Kidney epithelial cell (primary cell): ENCODE data around the gene OSGEP. TPM values are rescaled to one million over a fixed set of nuclear protein-coding genes. Genes with fewer than 3 reads are reported as not detected.

Experiments used
- DNase-seq: peaks from one replicate; pipeline ENCODE4 v3.0.0-alpha.2; 2010; ENCODE audit warnings: low read depth
- H3K27me3 ChIP-seq: 2 replicates; pipeline ENCODE4 v1.6.0; 2011; ENCODE audit warnings: low read length; ENCODE audit not compliant: control insufficient read depth, insufficient read depth
- H3K36me3 ChIP-seq: 2 replicates; pipeline ENCODE4 v1.5.1; 2011; ENCODE audit warnings: low read length; ENCODE audit not compliant: control insufficient read depth, insufficient read depth
- H3K4me3 ChIP-seq: 2 replicates; pipeline ENCODE4 v1.5.1; 2011; ENCODE audit warnings: low read depth, mild to moderate bottlenecking, control low read depth, low read length
- CTCF ChIP-seq: IDR thresholded peaks from 2 replicates; pipeline ENCODE4 v1.5.1; 2011; ENCODE audit warnings: mild to moderate bottlenecking, moderate library complexity, low read length, control low read depth, inconsistent platforms; ENCODE audit not compliant: insufficient read depth, poor library complexity, severe bottlenecking
- total RNA-seq: library from RNA; depleted of rRNA; stranded (reverse); fragments of >200 nt; gene quantifications from 2 replicates; pipeline ENCODE4 v1.2.3, GENCODE V29; 2015

Gene OSGEP
- total RNA-seq, 1 donor from 2014 or later: 46.6 TPM

- Histone ChIP-seq H3K4me3 (no peak overlapping the region), H3K27me3 (no peaks in the 10 kb centered on the region), H3K36me3 (no peaks in the 10 kb centered on the region)
- no peak for TF ChIP-seq CTCF
- DNase-seq: no peak
Measured at GRCh38 chr14:20424851-20425250, 29.8 kb downstream of the OSGEP start.

GRCh38 chr14:20422886-20423285 is 31.7 kb downstream of the OSGEP start:
- TF ChIP-seq CTCF: no peak
- Histone ChIP-seq H3K4me3 (no peak overlapping the region), H3K27me3 (no peaks in the 10 kb centered on the region), H3K36me3 (no peaks in the 10 kb centered on the region)
- no peak for DNase-seq

GRCh38 chr14:20421267-20421666 is 33.3 kb downstream of the OSGEP start:
- Histone ChIP-seq H3K27me3 (no peaks in the 10 kb centered on the region), H3K4me3 (no peak overlapping the region), H3K36me3 (no peaks in the 10 kb centered on the region)
- TF ChIP-seq CTCF: no peak
- no peak for DNase-seq

- H3K36me3 ChIP-seq: no peaks in the 10 kb centered on the region
- H3K4me3 ChIP-seq: no peak overlapping the region
- no peak for DNase-seq
- H3K27me3 ChIP-seq: no peaks in the 10 kb centered on the region
- TF ChIP-seq CTCF: no peak
Measured at GRCh38 chr14:20419419-20419818, 35.2 kb downstream of the OSGEP start.

GRCh38 chr14:20418501-20418909 is 36.1 kb downstream of the OSGEP start:
- no peak for TF ChIP-seq CTCF
- Histone ChIP-seq H3K27me3 (no peaks in the 10 kb centered on the region), H3K4me3 (no peak overlapping the region), H3K36me3 (no peaks in the 10 kb centered on the region)
- no peak for DNase-seq
